ENCODE results near the gene PGBD2. TPM values are rescaled to one million over a fixed set of nuclear protein-coding genes. Genes with fewer than 3 reads are reported as not detected.
"Not testable (repeated sequence)": the region's sequence is repeated elsewhere in the genome, so short reads cannot be mapped to it uniquely, and the experiment has no call there.

Gene PGBD2
- total and polyA plus RNA-seq, 9 donors, result 4.2 to 6.0 (median 4.8) TPM

DNA sequence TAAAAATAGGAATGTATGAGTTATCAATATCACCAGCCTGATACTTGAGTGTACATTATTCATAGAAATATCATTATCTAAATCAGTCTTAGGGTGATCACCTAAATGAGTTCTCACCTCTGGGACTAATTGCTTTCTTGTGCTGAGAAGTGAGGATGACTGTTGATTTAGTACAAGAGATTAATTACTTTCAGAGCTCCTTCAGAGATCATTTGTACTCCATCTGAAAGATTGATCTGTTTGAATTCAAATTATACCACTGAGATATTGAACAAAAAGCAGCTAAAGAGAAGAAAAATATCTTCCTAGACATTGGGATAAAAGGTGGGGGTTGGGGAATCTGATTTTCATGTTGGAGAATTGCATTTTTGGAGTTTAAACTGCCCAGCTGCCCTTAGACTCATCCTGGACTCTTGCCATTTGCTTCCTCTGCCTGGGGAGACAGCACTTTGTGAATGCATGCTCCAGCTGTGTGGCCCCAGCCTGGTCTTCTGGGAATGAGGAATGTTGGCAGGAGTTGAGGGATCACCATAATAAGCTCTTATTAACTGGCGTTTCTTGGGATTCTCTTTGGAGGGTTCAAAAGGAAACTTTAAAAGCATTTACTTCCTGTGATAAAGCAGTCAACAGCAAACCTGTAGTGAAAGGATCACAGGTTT, 19.7 kb upstream of the PGBD2 start:
- Histone ChIP-seq H3K27ac (ENCODE audit: low read length) (no peak overlapping the region), H3K9me3 (replicated peaks; ENCODE audit: control insufficient read depth, low read depth, low read length) (no peaks in the 10 kb centered on the region), H3K4me3 (ENCODE audit: low read length) (no peak overlapping the region), H3K27me3 (ENCODE audit: control insufficient read depth, insufficient read depth, low read length) (no peaks in the 10 kb centered on the region), H3K36me3 (ENCODE audit: control insufficient read depth, insufficient read depth, low read length) (no peaks in the 10 kb centered on the region), H3K4me1 (ENCODE audit: control insufficient read depth, insufficient read depth, low read length) (peaks cover 3% of the 10 kb centered on the region)
- peak; percentile 87 for DNase-seq
- WGBS (ENCODE audit: insufficient coverage), result no CpG with 5 or more reads among the region's 1 CpG

DNA sequence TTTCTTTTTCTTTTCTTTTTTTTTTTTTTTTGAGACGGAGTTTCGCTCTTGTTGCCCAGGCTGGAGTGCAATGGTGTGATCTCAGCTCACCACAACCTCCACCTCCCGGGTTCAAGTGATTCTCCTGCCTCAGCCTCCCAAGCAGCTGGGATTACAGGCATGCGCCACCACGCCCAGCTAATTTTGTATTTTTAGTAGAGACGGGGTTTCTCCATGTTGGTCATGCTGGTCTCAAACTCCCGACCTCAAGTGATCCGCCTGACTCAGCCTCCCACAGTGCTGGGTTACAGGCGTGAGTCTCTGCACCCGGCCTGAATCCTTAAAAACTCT, 16.2 kb upstream of the PGBD2 start:
- WGBS (ENCODE audit: insufficient coverage), result 90% methylated on average over 6 of the region's 10 CpGs

DNA sequence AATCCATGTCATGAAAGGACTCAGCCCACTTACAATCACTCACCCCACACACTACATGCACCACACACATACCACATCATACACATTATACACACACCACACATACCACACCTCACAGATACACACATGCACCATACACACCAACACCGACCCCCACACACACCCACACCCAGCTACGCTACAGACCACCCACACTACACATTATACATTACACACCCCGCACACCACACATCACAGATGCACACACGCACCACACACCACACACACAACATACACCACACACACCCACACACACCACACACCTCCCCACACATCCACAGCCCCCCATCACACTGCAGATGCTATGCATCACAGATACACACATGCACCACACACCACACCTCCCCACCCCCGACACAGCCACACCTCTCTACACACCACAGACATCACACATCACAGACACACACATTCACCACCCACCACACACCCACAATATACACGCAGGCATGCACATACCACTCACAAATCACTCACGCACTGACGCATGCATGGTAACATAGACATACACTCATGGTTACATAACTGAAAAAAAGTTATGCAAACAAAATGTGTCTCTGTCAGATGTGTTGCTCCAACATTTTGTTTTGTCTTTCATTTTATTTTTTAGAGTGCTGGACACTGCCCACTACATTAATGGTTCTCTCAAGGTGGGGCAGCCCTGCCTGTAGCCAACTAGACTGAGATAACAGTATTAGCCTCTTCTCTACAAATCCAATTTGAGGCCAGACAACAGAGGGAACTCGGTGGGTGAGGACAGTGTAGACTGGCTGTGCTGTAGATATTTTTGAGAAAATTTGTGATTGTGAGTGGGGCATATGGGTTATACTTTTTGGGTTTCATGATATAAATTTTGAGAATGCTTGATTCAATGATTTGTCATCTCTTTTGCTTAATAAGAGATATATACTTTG, 15.2 kb upstream of the PGBD2 start:
- WGBS (ENCODE audit: insufficient coverage), result 85% methylated on average over 6 of the region's 9 CpGs
- DNase-seq, result no peak
- Histone ChIP-seq H3K4me1 (ENCODE audit: control insufficient read depth, insufficient read depth, low read length) (peaks cover 3% of the 10 kb centered on the region), H3K27me3 (ENCODE audit: control insufficient read depth, insufficient read depth, low read length) (no peaks in the 10 kb centered on the region), H3K9me3 (replicated peaks; ENCODE audit: control insufficient read depth, low read depth, low read length) (no peaks in the 10 kb centered on the region), H3K27ac (ENCODE audit: low read length) (no peak overlapping the region), H3K36me3 (ENCODE audit: control insufficient read depth, insufficient read depth, low read length) (no peaks in the 10 kb centered on the region), H3K4me3 (ENCODE audit: low read length) (no peak overlapping the region)

More for the DNA sequence above, 16.2 kb upstream of the PGBD2 start:
- not testable (repeated sequence) for H3K9me3 ChIP-seq (replicated peaks; ENCODE audit: control insufficient read depth, low read depth, low read length); H3K4me1 ChIP-seq (ENCODE audit: control insufficient read depth, insufficient read depth, low read length); DNase-seq; H3K4me3 ChIP-seq (ENCODE audit: low read length); H3K36me3 ChIP-seq (ENCODE audit: control insufficient read depth, insufficient read depth, low read length); H3K27me3 ChIP-seq (ENCODE audit: control insufficient read depth, insufficient read depth, low read length); H3K27ac ChIP-seq (ENCODE audit: low read length)

DNA sequence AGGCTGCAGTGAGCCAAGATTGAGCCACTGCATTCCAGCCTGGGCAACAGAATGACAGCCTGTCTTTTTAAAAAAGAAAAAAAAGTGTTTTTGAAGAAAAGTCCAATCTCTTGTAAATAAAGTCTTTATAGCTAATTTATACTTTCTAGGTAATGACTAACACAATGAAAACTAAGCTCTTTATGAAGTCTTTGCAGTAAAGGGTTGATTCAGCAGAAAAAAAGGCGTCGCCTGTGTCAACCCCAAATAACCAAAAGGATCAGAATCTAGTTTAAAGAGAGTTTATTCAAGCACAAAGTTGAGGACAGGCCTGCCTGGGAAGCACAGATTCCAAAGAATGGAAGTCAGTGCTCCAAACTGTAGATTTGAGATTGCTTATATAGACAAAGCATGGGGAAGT, 14.3 kb upstream of the PGBD2 start:
- Histone ChIP-seq H3K27ac (ENCODE audit: low read length) (no peak overlapping the region), H3K4me1 (ENCODE audit: control insufficient read depth, insufficient read depth, low read length) (no peaks in the 10 kb centered on the region), H3K4me3 (ENCODE audit: low read length) (no peak overlapping the region), H3K9me3 (replicated peaks; ENCODE audit: control insufficient read depth, low read depth, low read length) (no peaks in the 10 kb centered on the region), H3K36me3 (ENCODE audit: control insufficient read depth, insufficient read depth, low read length) (no peaks in the 10 kb centered on the region), H3K27me3 (ENCODE audit: control insufficient read depth, insufficient read depth, low read length) (no peaks in the 10 kb centered on the region)
- DNase-seq, result no peak
- no CpG with 5 or more reads among the region's 2 CpGs for WGBS (ENCODE audit: insufficient coverage)

DNA sequence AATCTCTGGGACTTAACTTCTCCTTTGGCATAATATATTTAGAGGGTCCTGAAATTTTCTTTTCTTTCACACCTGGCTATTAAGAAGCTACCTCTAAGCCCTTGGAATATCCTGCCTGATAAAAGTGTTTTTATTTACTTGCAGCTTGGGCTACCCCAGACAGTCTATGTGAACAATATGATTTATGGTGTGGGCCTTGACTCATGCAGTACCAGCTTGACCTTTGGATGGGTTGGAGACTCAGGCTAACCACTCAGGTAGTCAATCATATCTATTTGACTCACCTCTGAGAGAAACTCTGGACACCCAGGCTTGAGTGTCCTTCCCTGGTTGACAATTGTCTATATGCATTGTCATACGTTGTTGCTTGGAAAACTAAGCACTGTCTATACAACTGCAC, 13.4 kb upstream of the PGBD2 start:
- Histone ChIP-seq H3K9me3 (replicated peaks; ENCODE audit: control insufficient read depth, low read depth, low read length) (no peaks in the 10 kb centered on the region), H3K27me3 (ENCODE audit: control insufficient read depth, insufficient read depth, low read length) (peaks cover under 1% of the 10 kb centered on the region), H3K4me1 (ENCODE audit: control insufficient read depth, insufficient read depth, low read length) (no peaks in the 10 kb centered on the region), H3K4me3 (ENCODE audit: low read length) (no peak overlapping the region), H3K27ac (ENCODE audit: low read length) (no peak overlapping the region), H3K36me3 (ENCODE audit: control insufficient read depth, insufficient read depth, low read length) (no peaks in the 10 kb centered on the region)
- DNase-seq, result no peak
- no CpG with 5 or more reads among the region's 1 CpG for WGBS (ENCODE audit: insufficient coverage)

DNA sequence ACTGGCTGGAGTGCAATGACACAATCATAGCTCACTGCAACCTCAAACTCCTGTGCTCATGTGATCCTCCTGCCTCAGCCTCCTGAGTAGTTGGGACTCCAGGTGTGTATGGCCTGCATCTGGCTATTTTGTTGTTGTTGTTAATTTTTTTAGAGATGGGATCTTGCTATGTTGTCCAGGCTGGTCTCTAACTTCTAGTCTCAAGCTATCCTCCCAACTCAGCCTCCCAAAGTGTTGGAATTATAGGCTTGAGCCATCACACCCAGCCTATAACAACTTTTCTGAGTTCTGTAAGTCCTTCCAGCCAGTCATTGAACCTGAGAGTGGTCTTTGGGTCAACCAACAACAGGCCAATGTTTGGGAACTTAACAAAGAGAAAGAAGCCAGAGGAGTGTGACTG, 11.2 kb upstream of the PGBD2 start:
- H3K9me3 ChIP-seq (replicated peaks; ENCODE audit: control insufficient read depth, low read depth, low read length), result no peaks in the 10 kb centered on the region
- H3K36me3 ChIP-seq (ENCODE audit: control insufficient read depth, insufficient read depth, low read length), result no peaks in the 10 kb centered on the region
- no peak overlapping the region for H3K27ac ChIP-seq (ENCODE audit: low read length)
- no peaks in the 10 kb centered on the region for H3K4me1 ChIP-seq (ENCODE audit: control insufficient read depth, insufficient read depth, low read length)
- H3K4me3 ChIP-seq (ENCODE audit: low read length), result no peak overlapping the region
- H3K27me3 ChIP-seq (ENCODE audit: control insufficient read depth, insufficient read depth, low read length), result peaks cover 5% of the 10 kb centered on the region
- DNase-seq, result no peak

DNA sequence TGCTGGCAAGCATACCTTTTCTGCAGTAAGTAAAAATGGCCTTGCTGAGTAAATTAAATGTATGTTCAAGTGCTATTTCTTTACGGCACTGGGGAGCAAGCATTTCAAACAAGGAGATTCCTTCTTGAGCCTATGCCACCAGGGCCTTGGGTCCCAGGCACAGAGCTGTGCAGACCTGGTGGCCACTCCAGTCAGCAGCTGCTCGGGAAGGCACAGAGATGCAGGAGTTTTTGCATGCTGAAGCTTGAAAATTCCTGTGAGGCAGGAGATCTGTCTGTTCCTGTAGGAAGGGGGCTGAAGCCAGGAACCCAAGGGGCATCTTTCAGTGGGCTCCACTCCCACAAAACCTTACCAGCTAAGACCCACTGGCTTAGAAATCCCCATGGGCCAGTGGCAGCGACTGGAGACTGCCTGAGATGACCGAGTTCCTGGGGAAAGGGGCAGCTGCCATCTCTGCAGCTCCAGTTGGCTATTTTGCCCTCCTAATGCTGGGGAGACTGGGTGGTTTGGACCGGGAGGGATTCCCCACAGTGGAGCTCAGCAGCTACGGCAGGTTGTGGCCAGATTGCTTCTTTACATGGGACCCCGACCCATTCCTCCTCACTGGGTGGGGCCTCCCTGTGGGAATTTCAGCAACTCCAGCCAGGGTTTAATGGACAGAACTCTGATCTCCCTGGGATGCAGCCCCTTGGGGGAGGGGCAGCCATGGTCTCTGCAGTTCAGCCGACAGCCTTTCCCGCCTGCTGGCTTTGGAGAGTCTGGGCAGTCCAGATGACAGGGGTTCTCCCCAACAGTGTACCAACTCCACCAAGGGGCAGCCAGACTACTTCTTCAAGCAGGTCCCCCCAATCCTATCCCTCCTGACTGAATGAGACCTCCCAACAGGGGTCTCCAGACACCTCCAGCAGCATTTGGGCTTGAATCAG, 8.4 kb upstream of the PGBD2 start:
- DNase-seq, result no peak
- no peak overlapping the region for H3K4me3 ChIP-seq (ENCODE audit: low read length)
- H3K27me3 ChIP-seq (ENCODE audit: control insufficient read depth, insufficient read depth, low read length), result peaks cover 5% of the 10 kb centered on the region
- no peaks in the 10 kb centered on the region for H3K36me3 ChIP-seq (ENCODE audit: control insufficient read depth, insufficient read depth, low read length)
- H3K4me1 ChIP-seq (ENCODE audit: control insufficient read depth, insufficient read depth, low read length), result no peaks in the 10 kb centered on the region
- H3K27ac ChIP-seq (ENCODE audit: low read length), result no peak overlapping the region
- 41% methylated on average over 7 of the region's 9 CpGs for WGBS (ENCODE audit: insufficient coverage)
- no peaks in the 10 kb centered on the region for H3K9me3 ChIP-seq (replicated peaks; ENCODE audit: control insufficient read depth, low read depth, low read length)

DNA sequence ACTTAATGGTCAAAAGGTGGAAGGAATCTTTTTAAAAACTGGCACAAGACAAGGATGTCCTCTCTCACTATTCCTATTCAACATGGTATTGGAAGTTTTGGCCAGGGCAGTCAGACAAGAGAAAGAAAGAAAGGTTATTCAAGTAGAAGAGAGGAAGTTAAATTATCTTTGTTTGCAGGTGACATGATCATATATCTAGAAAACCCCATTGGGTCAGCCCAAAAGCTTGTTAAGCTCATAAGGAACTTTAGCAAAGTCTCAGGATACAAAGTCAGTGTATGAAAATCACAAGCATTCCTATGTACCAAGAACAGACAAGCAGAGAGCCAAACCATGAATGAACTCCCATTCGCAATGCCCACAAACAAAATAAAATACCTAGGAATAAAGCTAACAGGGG, 5.4 kb upstream of the PGBD2 start:
- Histone ChIP-seq H3K27me3 (ENCODE audit: control insufficient read depth, insufficient read depth, low read length) (peaks cover 5% of the 10 kb centered on the region), H3K36me3 (ENCODE audit: control insufficient read depth, insufficient read depth, low read length) (no peaks in the 10 kb centered on the region), H3K4me3 (ENCODE audit: low read length) (no peak overlapping the region), H3K27ac (ENCODE audit: low read length) (no peak overlapping the region), H3K9me3 (replicated peaks; ENCODE audit: control insufficient read depth, low read depth, low read length) (no peaks in the 10 kb centered on the region), H3K4me1 (ENCODE audit: control insufficient read depth, insufficient read depth, low read length) (no peaks in the 10 kb centered on the region)
- no CpG with 5 or more reads among the region's 1 CpG for WGBS (ENCODE audit: insufficient coverage)
- DNase-seq, result no peak

DNA sequence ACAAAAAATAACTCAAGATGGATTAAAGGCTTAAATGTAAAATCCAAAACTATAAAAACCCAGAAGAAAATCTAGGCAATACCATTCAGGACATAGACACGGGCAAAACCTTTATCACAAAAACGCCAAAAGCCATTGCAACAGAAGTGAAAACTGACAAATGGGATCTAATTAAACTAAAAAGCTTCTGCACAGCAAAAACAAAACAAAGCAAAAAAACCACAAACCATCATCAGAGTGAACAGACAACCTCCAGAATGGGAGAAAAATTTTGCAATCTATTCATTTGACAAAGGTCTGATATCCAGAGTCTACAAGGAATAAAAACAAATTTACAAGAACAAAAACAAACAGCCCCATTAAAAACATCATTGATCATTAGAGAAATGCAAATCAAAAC, 4.5 kb upstream of the PGBD2 start:
- Histone ChIP-seq H3K27ac (ENCODE audit: low read length) (no peak overlapping the region), H3K4me3 (ENCODE audit: low read length) (no peak overlapping the region), H3K4me1 (ENCODE audit: control insufficient read depth, insufficient read depth, low read length) (no peaks in the 10 kb centered on the region), H3K9me3 (replicated peaks; ENCODE audit: control insufficient read depth, low read depth, low read length) (no peaks in the 10 kb centered on the region), H3K27me3 (ENCODE audit: control insufficient read depth, insufficient read depth, low read length) (peaks cover 5% of the 10 kb centered on the region), H3K36me3 (ENCODE audit: control insufficient read depth, insufficient read depth, low read length) (no peaks in the 10 kb centered on the region)
- WGBS (ENCODE audit: insufficient coverage), result no CpG with 5 or more reads among the region's 2 CpGs
- no peak for DNase-seq

Measured in muscle of leg (tissue), 11 donors.